ENCODE results near the gene MSH5.

GRCh38 chr6:31805939-31806469 lies 66.2 kb downstream of the MSH5 start:
- TF ChIP-seq, protein P1, sequence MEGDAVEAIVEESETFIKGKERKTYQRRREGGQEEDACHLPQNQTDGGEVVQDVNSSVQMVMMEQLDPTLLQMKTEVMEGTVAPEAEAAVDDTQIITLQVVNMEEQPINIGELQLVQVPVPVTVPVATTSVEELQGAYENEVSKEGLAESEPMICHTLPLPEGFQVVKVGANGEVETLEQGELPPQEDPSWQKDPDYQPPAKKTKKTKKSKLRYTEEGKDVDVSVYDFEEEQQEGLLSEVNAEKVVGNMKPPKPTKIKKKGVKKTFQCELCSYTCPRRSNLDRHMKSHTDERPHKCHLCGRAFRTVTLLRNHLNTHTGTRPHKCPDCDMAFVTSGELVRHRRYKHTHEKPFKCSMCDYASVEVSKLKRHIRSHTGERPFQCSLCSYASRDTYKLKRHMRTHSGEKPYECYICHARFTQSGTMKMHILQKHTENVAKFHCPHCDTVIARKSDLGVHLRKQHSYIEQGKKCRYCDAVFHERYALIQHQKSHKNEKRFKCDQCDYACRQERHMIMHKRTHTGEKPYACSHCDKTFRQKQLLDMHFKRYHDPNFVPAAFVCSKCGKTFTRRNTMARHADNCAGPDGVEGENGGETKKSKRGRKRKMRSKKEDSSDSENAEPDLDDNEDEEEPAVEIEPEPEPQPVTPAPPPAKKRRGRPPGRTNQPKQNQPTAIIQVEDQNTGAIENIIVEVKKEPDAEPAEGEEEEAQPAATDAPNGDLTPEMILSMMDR (IDR thresholded peaks at IDR 0.05) = no peak
- TF ChIP-seq POLR2A (IDR thresholded peaks at IDR 0.05) = no peak
